Liver (tissue), 3 donors: Measurements from ENCODE around the gene PAX8.

Experiments
- HNF4G ChIP-seq: IDR thresholded peaks from 2 replicates; pipeline ENCODE4 v1.6.1; 2016; ENCODE audit warnings: antibody characterized with exemption
- SP1 ChIP-seq: IDR thresholded peaks from 2 replicates; pipeline ENCODE4 v1.6.1; 2018; ENCODE audit warnings: antibody characterized with exemption, mild to moderate bottlenecking
- TAF1 ChIP-seq: conservative IDR thresholded peaks from 2 replicates; pipeline ENCODE4 v1.6.1; 2016; ENCODE audit warnings: antibody characterized with exemption, mild to moderate bottlenecking
- YY1 ChIP-seq: IDR thresholded peaks from 2 replicates; pipeline ENCODE4 v1.6.1; 2016; ENCODE audit warnings: antibody characterized with exemption, mild to moderate bottlenecking
- TF ChIP-seq, protein P1 (sequence below): IDR thresholded peaks from 2 replicates; pipeline ENCODE4 v1.6.1; 2016; ENCODE audit warnings: antibody characterized with exemption, mild to moderate bottlenecking
- TF ChIP-seq, protein P2 (sequence below): fragments of 150-350 bp; IDR thresholded peaks from 2 replicates; pipeline ENCODE4 v1.5.1; 2017; ENCODE audit warnings: improper control_type of control experiment, low read depth, low read length; ENCODE audit not compliant: missing input control
- TF ChIP-seq, protein P3 (sequence below): IDR thresholded peaks from 2 replicates; pipeline ENCODE4 v1.6.1; 2016; ENCODE audit warnings: antibody characterized with exemption
- donor health status: healthy.
- donor health status: healthy.

DNA sequence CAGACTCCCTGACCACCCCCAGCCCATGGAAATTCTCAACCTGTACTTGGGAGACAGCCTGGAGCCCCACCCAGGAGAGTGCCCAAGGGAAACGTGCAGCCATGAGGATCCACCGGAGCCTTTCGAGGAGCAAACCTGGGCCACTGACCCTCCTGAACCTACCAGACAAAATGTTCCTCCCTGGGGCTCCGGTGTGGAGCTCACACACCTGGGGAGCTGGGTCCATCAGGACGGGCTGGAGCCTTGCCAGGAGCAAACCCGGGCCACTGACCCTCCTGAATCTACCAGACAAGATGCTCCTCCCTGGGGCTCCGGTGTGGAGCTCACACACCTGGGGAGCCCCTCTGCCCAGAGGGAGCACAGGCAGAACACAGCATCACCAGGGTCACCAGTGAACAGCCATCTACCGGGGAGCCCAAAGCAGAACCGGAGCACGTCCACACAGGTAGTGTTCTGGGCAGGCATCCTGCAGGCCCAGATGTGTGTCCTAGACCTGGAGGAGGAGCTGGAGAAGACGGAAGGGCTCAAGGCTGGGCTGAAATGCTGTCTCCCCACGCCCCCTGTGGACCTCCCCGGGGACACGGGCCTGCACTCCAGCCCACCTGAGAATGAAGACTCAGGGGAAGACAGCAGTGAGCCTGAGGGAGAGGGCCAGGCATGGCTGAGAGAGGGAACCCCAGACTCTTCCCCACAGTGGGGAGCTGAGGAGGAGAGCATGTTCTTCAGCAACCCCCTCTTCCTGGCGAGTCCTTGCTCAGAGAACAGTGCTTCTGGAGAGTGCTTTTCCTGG is 96.1 kb downstream of the PAX8 start:
- TF ChIP-seq, protein P1, sequence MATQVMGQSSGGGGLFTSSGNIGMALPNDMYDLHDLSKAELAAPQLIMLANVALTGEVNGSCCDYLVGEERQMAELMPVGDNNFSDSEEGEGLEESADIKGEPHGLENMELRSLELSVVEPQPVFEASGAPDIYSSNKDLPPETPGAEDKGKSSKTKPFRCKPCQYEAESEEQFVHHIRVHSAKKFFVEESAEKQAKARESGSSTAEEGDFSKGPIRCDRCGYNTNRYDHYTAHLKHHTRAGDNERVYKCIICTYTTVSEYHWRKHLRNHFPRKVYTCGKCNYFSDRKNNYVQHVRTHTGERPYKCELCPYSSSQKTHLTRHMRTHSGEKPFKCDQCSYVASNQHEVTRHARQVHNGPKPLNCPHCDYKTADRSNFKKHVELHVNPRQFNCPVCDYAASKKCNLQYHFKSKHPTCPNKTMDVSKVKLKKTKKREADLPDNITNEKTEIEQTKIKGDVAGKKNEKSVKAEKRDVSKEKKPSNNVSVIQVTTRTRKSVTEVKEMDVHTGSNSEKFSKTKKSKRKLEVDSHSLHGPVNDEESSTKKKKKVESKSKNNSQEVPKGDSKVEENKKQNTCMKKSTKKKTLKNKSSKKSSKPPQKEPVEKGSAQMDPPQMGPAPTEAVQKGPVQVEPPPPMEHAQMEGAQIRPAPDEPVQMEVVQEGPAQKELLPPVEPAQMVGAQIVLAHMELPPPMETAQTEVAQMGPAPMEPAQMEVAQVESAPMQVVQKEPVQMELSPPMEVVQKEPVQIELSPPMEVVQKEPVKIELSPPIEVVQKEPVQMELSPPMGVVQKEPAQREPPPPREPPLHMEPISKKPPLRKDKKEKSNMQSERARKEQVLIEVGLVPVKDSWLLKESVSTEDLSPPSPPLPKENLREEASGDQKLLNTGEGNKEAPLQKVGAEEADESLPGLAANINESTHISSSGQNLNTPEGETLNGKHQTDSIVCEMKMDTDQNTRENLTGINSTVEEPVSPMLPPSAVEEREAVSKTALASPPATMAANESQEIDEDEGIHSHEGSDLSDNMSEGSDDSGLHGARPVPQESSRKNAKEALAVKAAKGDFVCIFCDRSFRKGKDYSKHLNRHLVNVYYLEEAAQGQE = no peak
- TF ChIP-seq YY1 (no peak), TAF1 (no peak), SP1 (no peak), HNF4G (no peak)
- TF ChIP-seq, protein P2, sequence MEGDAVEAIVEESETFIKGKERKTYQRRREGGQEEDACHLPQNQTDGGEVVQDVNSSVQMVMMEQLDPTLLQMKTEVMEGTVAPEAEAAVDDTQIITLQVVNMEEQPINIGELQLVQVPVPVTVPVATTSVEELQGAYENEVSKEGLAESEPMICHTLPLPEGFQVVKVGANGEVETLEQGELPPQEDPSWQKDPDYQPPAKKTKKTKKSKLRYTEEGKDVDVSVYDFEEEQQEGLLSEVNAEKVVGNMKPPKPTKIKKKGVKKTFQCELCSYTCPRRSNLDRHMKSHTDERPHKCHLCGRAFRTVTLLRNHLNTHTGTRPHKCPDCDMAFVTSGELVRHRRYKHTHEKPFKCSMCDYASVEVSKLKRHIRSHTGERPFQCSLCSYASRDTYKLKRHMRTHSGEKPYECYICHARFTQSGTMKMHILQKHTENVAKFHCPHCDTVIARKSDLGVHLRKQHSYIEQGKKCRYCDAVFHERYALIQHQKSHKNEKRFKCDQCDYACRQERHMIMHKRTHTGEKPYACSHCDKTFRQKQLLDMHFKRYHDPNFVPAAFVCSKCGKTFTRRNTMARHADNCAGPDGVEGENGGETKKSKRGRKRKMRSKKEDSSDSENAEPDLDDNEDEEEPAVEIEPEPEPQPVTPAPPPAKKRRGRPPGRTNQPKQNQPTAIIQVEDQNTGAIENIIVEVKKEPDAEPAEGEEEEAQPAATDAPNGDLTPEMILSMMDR = no peak
- TF ChIP-seq, protein P3, sequence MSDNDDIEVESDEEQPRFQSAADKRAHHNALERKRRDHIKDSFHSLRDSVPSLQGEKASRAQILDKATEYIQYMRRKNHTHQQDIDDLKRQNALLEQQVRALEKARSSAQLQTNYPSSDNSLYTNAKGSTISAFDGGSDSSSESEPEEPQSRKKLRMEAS = no peak
